Brain microvascular endothelial cell (primary cell): Measurements from ENCODE around the gene FGD4.

Source experiments
- DNase-seq: peaks from one replicate; pipeline ENCODE4 v3.0.0-alpha.2; 2020
- H3K27ac ChIP-seq: fragments of 250-450 bp; sonication (Bioruptor Pico); 2 replicates; pipeline ENCODE4 v1.5.1; 2020; ENCODE audit warnings: mild to moderate bottlenecking, moderate library complexity
- H3K27me3 ChIP-seq: fragments of 250-450 bp; sonication (Bioruptor Pico); replicated peaks from 2 replicates; pipeline ENCODE4 v1.5.1; 2020; ENCODE audit warnings: mild to moderate bottlenecking
- H3K36me3 ChIP-seq: fragments of 250-450 bp; sonication (Bioruptor Pico); replicated peaks from 2 replicates; pipeline ENCODE4 v1.5.1; 2020; ENCODE audit warnings: mild to moderate bottlenecking
- H3K4me3 ChIP-seq: 2 replicates; pipeline ENCODE4 v1.5.1; 2011; ENCODE audit warnings: low read depth, mild to moderate bottlenecking, control low read depth, low read length, moderate library complexity
- in situ Hi-C: cut with HindIII; loops from 2 replicates; pipeline ENCODE4 v1.10.0; 2017; ENCODE audit warnings: low sequenced_read_pairs, low pct_ligation_motif_present
- TF ChIP-seq, protein P1 (sequence below): IDR thresholded peaks from 2 replicates; pipeline ENCODE4 v1.5.1; 2011; ENCODE audit warnings: low read depth, mild to moderate bottlenecking, moderate library complexity, low read length, control low read depth, inconsistent platforms; ENCODE audit errors: missing control alignments

FGD4 gene

DNA sequence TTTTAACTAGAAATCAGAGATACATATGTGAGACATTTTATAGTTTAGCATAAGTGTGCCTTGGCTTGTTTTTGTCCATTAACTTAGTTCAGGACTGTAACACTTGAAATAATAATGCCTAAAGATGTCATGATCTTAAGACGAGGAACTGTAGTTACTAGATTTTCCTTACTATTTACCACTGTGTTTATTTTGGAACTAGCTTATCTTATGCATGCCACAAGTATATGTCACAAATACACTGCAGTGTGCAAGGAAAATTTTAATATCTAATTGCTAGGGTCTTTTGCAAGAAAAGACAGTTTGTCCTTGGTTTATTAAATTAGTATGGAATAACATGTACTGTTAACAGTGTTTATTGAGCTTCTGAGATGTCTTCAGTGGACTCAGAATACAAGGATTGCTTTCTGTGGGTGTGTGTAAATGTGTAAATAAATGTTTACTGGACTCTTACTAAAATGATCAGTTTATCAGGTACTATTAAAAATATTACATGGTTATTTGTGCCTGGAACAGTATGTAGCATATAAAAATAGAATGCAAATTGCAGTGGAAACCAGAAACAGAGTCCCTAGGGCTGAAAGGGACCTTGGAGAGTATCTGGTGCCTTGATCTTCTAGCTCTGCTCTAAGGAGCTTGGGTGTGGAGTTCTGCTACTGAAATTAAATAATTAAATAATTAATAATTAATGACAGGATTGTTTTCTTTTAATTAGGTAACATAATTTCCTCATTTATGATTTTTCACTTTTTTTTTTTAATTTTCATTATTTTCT is 58.1 kb downstream of the FGD4 start:
- in situ Hi-C loops, result no loop called here
- H3K4me3 ChIP-seq, result no peak overlapping the region
- TF ChIP-seq, protein P1, sequence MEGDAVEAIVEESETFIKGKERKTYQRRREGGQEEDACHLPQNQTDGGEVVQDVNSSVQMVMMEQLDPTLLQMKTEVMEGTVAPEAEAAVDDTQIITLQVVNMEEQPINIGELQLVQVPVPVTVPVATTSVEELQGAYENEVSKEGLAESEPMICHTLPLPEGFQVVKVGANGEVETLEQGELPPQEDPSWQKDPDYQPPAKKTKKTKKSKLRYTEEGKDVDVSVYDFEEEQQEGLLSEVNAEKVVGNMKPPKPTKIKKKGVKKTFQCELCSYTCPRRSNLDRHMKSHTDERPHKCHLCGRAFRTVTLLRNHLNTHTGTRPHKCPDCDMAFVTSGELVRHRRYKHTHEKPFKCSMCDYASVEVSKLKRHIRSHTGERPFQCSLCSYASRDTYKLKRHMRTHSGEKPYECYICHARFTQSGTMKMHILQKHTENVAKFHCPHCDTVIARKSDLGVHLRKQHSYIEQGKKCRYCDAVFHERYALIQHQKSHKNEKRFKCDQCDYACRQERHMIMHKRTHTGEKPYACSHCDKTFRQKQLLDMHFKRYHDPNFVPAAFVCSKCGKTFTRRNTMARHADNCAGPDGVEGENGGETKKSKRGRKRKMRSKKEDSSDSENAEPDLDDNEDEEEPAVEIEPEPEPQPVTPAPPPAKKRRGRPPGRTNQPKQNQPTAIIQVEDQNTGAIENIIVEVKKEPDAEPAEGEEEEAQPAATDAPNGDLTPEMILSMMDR, result no peak
- H3K27me3 ChIP-seq, result no peaks in the 10 kb centered on the region
- H3K36me3 ChIP-seq, result no peaks in the 10 kb centered on the region
- no peak for DNase-seq
- H3K27ac ChIP-seq, result no peak overlapping the region

DNA sequence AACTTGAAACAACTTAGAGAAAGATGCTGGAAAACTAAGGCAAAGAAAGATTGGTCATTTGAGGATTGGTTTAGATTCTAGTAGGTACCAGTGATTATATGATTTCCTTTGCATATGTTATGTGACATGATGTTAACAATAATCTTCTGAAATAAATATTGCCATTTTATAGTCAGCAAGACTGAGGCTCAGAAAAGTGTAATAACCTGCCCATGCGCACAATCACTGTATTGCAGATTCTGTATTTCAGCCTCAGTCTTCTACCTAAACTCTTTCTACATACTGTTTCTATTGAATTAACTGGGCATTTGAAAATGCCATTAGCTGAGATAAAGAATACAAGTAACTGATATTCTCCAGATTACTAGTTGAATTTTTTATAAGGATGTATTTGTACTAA is 61.3 kb downstream of the FGD4 start:
- no peak for DNase-seq
- Histone ChIP-seq H3K27me3 (no peaks in the 10 kb centered on the region), H3K4me3 (no peak overlapping the region), H3K27ac (no peak overlapping the region), H3K36me3 (no peaks in the 10 kb centered on the region)
- in situ Hi-C loops, result no loop called here
- TF ChIP-seq, protein P1, result no peak

DNA sequence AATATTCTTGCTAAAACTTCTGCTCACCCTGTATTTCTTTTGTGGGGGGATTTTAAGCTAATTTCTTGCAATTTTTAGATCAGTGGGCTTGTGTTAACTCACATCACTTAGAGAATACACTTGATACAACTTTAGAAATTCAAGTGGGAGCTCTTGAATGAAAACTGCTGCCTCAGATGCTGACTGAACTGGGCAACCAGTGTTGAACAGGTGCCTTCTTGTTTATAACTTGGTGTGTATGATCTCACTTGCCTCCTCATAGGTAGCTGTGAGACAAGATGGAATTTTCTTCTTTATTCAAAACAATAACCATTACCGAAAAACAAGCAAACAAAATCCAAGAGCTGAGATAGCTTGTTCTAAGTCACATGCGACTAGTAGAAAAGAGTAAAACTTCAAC is 63.5 kb downstream of the FGD4 start:
- Histone ChIP-seq H3K36me3 (no peaks in the 10 kb centered on the region), H3K27ac (no peak overlapping the region), H3K4me3 (no peak overlapping the region), H3K27me3 (no peaks in the 10 kb centered on the region)
- no peak for DNase-seq
- in situ Hi-C loops, result no loop called here
- TF ChIP-seq, protein P1, result no peak

DNA sequence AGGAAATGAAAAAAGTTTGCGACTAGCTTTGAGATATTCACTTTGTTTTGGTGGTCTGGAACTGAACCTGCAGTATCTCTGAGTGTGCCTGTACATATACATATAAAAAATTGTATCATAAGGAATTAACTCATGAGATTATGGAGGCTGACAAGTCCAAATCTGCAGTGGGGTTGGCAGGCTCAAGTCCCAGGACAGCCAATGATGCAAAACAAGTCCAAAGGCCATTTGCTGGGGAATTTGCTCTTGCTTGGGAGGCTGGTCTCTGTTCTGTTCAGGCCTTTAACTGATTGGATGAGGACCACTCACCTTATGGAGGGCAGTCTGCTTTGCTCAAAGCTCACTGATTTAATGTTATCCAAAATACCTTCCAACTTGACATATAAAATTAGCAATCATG is 66.8 kb downstream of the FGD4 start:
- H3K27me3 ChIP-seq, result no peaks in the 10 kb centered on the region
- H3K27ac ChIP-seq, result no peak overlapping the region
- H3K36me3 ChIP-seq, result no peaks in the 10 kb centered on the region
- TF ChIP-seq, protein P1, result no peak
- in situ Hi-C loops, result no loop called here
- no peak for DNase-seq
- no peak overlapping the region for H3K4me3 ChIP-seq

DNA sequence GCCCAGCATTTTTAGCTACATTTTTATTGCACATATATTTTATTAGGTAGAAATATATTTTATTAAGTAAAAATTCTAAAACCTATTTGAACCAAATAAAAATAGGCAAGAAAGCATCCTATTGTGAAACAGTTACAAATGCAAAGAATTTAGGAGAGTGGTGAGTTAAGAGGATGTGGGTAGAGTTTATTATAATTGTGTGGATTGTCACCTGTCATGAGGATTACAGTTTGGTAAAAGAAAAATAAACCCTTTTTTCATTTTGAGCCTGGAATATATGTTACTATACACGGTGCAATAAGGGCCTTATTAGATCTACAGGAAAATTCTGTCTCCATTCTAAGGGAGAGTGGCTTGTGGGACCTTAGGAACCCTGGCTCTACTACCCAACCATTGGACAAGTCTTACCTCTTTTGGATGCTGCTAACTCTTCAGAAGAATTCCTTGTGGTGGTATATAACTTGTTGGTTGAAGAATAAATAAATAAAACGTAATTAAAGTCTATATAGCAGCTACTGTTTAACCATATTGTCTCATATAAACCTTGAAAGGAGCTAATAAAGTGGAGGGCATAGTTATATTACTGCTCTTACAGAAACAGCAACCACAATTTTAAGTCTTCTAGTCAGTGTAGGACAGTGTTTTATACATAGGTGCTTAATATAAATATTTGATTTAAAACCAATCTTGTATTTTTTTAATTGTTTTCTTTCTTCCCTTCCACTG is 67.8 kb downstream of the FGD4 start:
- Histone ChIP-seq H3K27ac (no peak overlapping the region), H3K27me3 (no peaks in the 10 kb centered on the region), H3K4me3 (no peak overlapping the region), H3K36me3 (no peaks in the 10 kb centered on the region)
- TF ChIP-seq, protein P1, result no peak
- DNase-seq, result no peak
- in situ Hi-C loops, result no loop called here
